Panc1 (cell line): ENCODE data around the gene ATG4D. TPM values are rescaled to one million over a fixed set of nuclear protein-coding genes. Genes with fewer than 3 reads are reported as not detected.

Experiments used
- ATAC-seq: fragments of 200-7000 bp; cut with Tn5 transposase; 2 replicates; pipeline ENCODE4 v1.9.1; 2020; ENCODE audit warnings: mild to moderate bottlenecking, moderate library complexity
- BruUV-seq: library from RNA; stranded (reverse); fragments of 400-500 nt; replicated peaks from 2 replicates; lab custom pipeline; 2021; lab: Mats Ljungman, UMichigan
- CTCF ChIA-PET: fragments of 300-600 bp; sonication (Branson Sonifier 250); formaldehyde crosslinking; loops from one replicate; lab custom pipeline; 2022; ENCODE audit warnings: antibody characterized with exemption; lab: Charles Lee
- POLR2A ChIA-PET: fragments of 300-600 bp; sonication (Branson Sonifier 250); formaldehyde crosslinking; loops from one replicate; lab custom pipeline; 2022; ENCODE audit warnings: antibody characterized with exemption; lab: Charles Lee
- DNase-seq: peaks from one replicate; pipeline ENCODE4 v3.0.0-alpha.2; 2010; ENCODE audit warnings: low read depth, low spot score
- H3K27ac ChIP-seq: 2 replicates; pipeline ENCODE4 v1.5.1; 2011; ENCODE audit warnings: mild to moderate bottlenecking, low read length, inconsistent platforms
- H3K27me3 ChIP-seq: fragments of 200-500 bp; sonication (Bioruptor generic); 2 replicates; pipeline ENCODE4 v1.6.0; 2014; ENCODE audit warnings: low read length, inconsistent platforms; ENCODE audit not compliant: control insufficient read depth, insufficient read depth
- H3K36me3 ChIP-seq: fragments of 200-500 bp; sonication (Bioruptor generic); 2 replicates; pipeline ENCODE4 v1.5.1; 2014; ENCODE audit warnings: inconsistent platforms, mild to moderate bottlenecking, low read length, moderate library complexity; ENCODE audit not compliant: control insufficient read depth, insufficient read depth
- H3K4me1 ChIP-seq: 2 replicates; pipeline ENCODE4 v1.5.1; 2011; ENCODE audit warnings: inconsistent platforms, mild to moderate bottlenecking, low read length, moderate library complexity; ENCODE audit not compliant: control insufficient read depth, insufficient read depth
- H3K4me3 ChIP-seq, 2 experiments: 2 replicates each; pipeline ENCODE4 v1.5.1; 2011 to 2012; ENCODE audit warnings: low read depth in 2 of 2, low read length in 2 of 2, mild to moderate bottlenecking in 2 of 2, inconsistent platforms in 1 of 2, moderate library complexity in 1 of 2
- H3K9me3 ChIP-seq: fragments of 200-500 bp; sonication (Bioruptor generic); 2 replicates; pipeline ENCODE4 v1.5.1; 2014; ENCODE audit warnings: low read depth, mild to moderate bottlenecking, inconsistent platforms, low read length, moderate library complexity; ENCODE audit not compliant: control insufficient read depth, insufficient read depth
- POLR2AphosphoS5 ChIP-seq: IDR thresholded peaks from 2 replicates; pipeline ENCODE4 v1.6.1; 2012; ENCODE audit warnings: mild to moderate bottlenecking, low read depth, low read length, moderate library complexity
- SIN3A ChIP-seq: IDR thresholded peaks from 2 replicates; pipeline ENCODE4 v1.6.1; 2012; ENCODE audit warnings: low read depth, mild to moderate bottlenecking, low read length, moderate library complexity, borderline replicate concordance; ENCODE audit not compliant: insufficient read depth
- TCF7L2 ChIP-seq: IDR thresholded peaks from 2 replicates; pipeline ENCODE4 v1.6.1; 2011; ENCODE audit warnings: mild to moderate bottlenecking, low read depth, low read length, inconsistent platforms
- in situ Hi-C: cut with HindIII; loops from 2 replicates; pipeline ENCODE4 v1.10.0; 2016; ENCODE audit warnings: low sequenced_read_pairs, low pct_unique_long_range_greater_than_20kb
- intact Hi-C: fragments of 100-400 bp; cut with micrococcal nuclease; formaldehyde crosslinking; loops from one replicate; pipeline ENCODE4 v1.10.0; 2022; ENCODE audit not compliant: unreplicated experiment
- total RNA-seq: library from RNA; stranded (reverse); gene quantifications from one replicate; pipeline ENCODE4 v1.2.1, GENCODE V29; 2021; ENCODE audit not compliant: unreplicated experiment
- TF ChIP-seq, protein P1 (sequence below), 2 experiments: IDR thresholded peaks; 2 replicates each; pipeline ENCODE4 v1.6.1; 2011 to 2012; ENCODE audit warnings: low read depth in 2 of 2, control low read depth in 1 of 2, low read length in 1 of 2, mild to moderate bottlenecking in 1 of 2, moderate library complexity in 1 of 2; ENCODE audit not compliant: insufficient read depth in 1 of 2
- TF ChIP-seq, protein P2 (sequence below): fragments of 450-650 bp; IDR thresholded peaks from 2 replicates; pipeline ENCODE4 v1.5.1; 2017; ENCODE audit warnings: mild to moderate bottlenecking

The ATG4D gene
- total RNA-seq, 1 experiment from 2014 or later, result 28.0 TPM

DNA sequence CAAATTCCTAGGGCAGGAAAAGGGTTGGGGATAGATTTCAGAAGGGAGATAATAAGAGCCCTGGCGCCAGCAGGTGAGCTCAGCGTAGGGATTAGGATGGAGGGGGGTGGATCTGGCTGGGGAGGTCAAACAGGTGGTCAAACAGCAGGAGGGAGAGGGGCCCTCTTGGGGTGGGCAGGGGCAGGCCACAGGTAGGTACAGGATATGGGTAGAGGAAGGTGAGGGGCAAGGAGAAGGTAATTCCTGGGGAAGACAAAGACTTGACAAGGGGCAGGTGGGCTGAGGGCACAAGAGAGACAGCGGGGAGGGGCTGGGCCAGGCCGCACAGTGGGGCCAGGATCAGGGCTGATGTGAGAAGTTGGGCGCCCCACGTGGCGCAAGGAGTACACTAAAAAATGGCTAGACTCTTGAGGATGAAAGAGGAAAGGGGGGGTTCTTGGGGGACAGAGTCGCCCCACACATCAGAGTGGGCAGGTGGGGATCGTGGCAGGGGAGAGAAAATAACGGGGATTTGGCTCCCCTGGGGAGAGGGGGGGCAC lies 21.4 kb downstream of the ATG4D start:
- no peak for ATAC-seq

DNA sequence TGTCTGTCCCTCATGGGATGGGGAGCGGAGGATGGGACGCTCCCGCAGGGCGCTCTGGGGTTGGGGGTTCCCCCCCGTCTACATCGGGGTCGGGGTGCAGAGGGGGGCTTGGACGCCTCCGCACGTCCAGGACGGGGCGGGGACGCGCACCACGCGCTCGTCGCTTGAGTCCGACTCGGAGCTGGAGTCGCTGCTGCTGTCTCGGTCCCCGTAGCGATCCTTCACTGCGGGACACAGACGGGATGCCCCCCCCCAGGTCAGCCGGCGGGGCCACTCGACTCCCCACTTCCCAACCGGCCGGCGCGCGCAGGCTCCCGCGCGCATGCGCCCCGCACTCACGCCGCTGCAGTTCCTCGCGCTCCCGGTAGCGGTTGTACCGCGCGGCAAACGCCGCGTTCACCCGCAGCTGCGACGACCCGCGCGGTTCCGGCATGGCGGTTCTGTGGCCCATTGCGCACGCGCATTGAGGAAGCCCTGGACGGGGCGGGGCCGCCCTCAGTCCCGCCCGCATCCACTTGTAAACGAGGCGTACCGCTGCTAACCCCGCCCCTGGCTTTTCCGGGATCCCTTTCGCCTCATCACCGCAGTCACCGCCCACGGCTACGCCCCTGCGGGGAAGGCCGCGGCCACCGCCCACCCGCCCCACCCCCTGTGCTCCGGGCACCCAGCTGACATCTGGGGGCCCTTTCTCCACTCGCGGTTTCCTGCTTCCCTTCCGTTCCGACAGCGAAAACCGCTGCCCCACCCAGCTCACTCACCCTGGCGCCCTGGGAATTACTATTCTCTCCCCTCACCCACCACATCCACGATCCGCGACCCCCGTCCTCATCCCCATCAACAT lies 22.1 kb downstream of the ATG4D start, which contains the start of gene KRI1:
TSS of gene KRI1 (minus strand) at position 444 of the 841 bp plus-strand sequence. CDS start at position 433, 11 bp downstream.
- in situ Hi-C loops, result no loop called here
- Histone ChIP-seq H3K9me3 (no peaks in the 10 kb centered on the region), H3K4me1 (peaks cover 23% of the 10 kb centered on the region), H3K36me3 (no peaks in the 10 kb centered on the region; the same call in 1 of the 2 replicates), H3K27me3 (no peaks in the 10 kb centered on the region), H3K4me3 (peak within 1 kb of the TSS; percentile 68 to 69), H3K27ac (peak within 1 kb of the TSS; percentile 67)
- no peak for DNase-seq
- intact Hi-C loops, result loop anchor here (5.0 kb wide), 1 partner anchor 132 kb away; no protein-coding TSS in a partner anchor
- ATAC-seq, result peak; percentile 72
- POLR2A ChIA-PET, result interaction anchor here (0.5 kb wide), 1 partner anchor 1732 kb away, joined by 3 read pairs; no protein-coding TSS in a partner anchor
- peak; percentile 85 for TF ChIP-seq POLR2AphosphoS5
- TF ChIP-seq, protein P1, sequence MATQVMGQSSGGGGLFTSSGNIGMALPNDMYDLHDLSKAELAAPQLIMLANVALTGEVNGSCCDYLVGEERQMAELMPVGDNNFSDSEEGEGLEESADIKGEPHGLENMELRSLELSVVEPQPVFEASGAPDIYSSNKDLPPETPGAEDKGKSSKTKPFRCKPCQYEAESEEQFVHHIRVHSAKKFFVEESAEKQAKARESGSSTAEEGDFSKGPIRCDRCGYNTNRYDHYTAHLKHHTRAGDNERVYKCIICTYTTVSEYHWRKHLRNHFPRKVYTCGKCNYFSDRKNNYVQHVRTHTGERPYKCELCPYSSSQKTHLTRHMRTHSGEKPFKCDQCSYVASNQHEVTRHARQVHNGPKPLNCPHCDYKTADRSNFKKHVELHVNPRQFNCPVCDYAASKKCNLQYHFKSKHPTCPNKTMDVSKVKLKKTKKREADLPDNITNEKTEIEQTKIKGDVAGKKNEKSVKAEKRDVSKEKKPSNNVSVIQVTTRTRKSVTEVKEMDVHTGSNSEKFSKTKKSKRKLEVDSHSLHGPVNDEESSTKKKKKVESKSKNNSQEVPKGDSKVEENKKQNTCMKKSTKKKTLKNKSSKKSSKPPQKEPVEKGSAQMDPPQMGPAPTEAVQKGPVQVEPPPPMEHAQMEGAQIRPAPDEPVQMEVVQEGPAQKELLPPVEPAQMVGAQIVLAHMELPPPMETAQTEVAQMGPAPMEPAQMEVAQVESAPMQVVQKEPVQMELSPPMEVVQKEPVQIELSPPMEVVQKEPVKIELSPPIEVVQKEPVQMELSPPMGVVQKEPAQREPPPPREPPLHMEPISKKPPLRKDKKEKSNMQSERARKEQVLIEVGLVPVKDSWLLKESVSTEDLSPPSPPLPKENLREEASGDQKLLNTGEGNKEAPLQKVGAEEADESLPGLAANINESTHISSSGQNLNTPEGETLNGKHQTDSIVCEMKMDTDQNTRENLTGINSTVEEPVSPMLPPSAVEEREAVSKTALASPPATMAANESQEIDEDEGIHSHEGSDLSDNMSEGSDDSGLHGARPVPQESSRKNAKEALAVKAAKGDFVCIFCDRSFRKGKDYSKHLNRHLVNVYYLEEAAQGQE (IDR thresholded peaks at IDR 0.05; ENCODE audit: insufficient read depth in 1 of 2, low read depth in 2 of 2, low read length in 1 of 2), result no peak
- 0 out of 2 replicates have a peak, but pooled peaks have one; percentile 74 for TF ChIP-seq SIN3A
- BruUV-seq, result no TSS peak
- CTCF ChIA-PET, result no interaction called here

More for the DNA sequence above, 21.4 kb downstream of the ATG4D start:
- no peaks in the 10 kb centered on the region for H3K9me3 ChIP-seq
- DNase-seq, result no peak
- no peaks in the 10 kb centered on the region for H3K27me3 ChIP-seq
- ChIA-PET POLR2A (no interaction called here), CTCF (no interaction called here)
- peak overlapping the region; percentile 68 to 69 for H3K4me3 ChIP-seq
- in situ Hi-C loops, result no loop called here
- BruUV-seq, result no TSS peak
- intact Hi-C loops, result loop anchor here (5.0 kb wide), 1 partner anchor 132 kb away; no protein-coding TSS in a partner anchor
- peaks cover 23% of the 10 kb centered on the region for H3K4me1 ChIP-seq
- TF ChIP-seq TCF7L2, result no peak
- TF ChIP-seq, protein P2, sequence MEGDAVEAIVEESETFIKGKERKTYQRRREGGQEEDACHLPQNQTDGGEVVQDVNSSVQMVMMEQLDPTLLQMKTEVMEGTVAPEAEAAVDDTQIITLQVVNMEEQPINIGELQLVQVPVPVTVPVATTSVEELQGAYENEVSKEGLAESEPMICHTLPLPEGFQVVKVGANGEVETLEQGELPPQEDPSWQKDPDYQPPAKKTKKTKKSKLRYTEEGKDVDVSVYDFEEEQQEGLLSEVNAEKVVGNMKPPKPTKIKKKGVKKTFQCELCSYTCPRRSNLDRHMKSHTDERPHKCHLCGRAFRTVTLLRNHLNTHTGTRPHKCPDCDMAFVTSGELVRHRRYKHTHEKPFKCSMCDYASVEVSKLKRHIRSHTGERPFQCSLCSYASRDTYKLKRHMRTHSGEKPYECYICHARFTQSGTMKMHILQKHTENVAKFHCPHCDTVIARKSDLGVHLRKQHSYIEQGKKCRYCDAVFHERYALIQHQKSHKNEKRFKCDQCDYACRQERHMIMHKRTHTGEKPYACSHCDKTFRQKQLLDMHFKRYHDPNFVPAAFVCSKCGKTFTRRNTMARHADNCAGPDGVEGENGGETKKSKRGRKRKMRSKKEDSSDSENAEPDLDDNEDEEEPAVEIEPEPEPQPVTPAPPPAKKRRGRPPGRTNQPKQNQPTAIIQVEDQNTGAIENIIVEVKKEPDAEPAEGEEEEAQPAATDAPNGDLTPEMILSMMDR, result no peak; the same call in 1 of the 2 replicates
- TF ChIP-seq, protein P1 (IDR thresholded peaks at IDR 0.05; ENCODE audit: insufficient read depth in 1 of 2, low read depth in 2 of 2, low read length in 1 of 2), result no peak
- no peak for TF ChIP-seq POLR2AphosphoS5
- no peak for TF ChIP-seq SIN3A
- H3K27ac ChIP-seq, result peak overlapping the region; percentile 67
- H3K36me3 ChIP-seq, result no peaks in the 10 kb centered on the region; the same call in 1 of the 2 replicates
